ENCODE results near the gene DCAF7. TPM values are rescaled to one million over a fixed set of nuclear protein-coding genes. Genes with fewer than 3 reads are reported as not detected.

The DCAF7 gene
- total RNA-seq, 1 donor from 2014 or later = 47.0 TPM

DNA sequence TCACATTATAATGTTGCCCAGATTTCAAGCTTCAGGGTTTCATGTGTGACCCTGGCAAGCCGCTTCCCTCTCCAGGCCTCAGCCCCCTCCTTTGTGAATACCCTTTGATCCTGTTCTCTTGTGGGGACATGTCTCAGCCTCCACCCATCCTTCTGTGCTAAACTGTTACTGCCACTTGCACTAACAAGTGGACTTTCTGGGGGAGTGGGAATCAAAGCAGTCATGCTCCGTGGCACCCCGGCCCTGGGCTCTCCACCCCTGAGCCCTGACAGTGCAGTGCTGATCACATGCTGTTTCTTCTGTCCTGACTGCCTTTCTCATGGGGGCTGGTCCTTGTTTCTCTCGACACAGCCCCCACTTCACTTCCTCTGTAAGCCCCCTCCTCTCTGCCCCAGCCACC is 9.7 kb upstream of the DCAF7 start:
- TF ChIP-seq, protein P1, sequence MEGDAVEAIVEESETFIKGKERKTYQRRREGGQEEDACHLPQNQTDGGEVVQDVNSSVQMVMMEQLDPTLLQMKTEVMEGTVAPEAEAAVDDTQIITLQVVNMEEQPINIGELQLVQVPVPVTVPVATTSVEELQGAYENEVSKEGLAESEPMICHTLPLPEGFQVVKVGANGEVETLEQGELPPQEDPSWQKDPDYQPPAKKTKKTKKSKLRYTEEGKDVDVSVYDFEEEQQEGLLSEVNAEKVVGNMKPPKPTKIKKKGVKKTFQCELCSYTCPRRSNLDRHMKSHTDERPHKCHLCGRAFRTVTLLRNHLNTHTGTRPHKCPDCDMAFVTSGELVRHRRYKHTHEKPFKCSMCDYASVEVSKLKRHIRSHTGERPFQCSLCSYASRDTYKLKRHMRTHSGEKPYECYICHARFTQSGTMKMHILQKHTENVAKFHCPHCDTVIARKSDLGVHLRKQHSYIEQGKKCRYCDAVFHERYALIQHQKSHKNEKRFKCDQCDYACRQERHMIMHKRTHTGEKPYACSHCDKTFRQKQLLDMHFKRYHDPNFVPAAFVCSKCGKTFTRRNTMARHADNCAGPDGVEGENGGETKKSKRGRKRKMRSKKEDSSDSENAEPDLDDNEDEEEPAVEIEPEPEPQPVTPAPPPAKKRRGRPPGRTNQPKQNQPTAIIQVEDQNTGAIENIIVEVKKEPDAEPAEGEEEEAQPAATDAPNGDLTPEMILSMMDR (IDR thresholded peaks at IDR 0.05; ENCODE audit: insufficient read depth, low read length, poor library complexity, severe bottlenecking) = no peak
- peaks cover 26% of the 10 kb centered on the region for H3K27me3 ChIP-seq (ENCODE audit: control insufficient read depth, insufficient read depth, low read length)
- DNase-seq (ENCODE audit: low read depth) = no peak
- H3K4me3 ChIP-seq (ENCODE audit: low read depth, low read length) = no peak overlapping the region
- H3K36me3 ChIP-seq (ENCODE audit: control insufficient read depth, insufficient read depth, low read length) = no peaks in the 10 kb centered on the region

DNA sequence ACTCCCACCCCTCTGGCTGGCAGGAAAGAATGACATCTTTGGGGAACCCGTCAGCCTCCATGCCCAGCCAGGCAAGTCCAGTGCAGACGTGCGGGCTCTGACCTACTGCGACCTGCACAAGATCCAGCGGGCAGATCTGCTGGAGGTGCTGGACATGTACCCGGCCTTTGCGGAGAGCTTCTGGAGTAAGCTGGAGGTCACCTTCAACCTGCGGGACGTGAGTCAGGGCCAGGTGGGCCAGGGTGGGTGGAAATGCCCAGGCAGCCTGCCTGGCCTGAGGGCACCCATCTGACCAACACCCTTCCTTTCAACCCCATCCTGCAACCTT is 8.1 kb upstream of the DCAF7 start:
- no peak for DNase-seq (ENCODE audit: low read depth)
- Histone ChIP-seq H3K4me3 (ENCODE audit: low read depth, low read length) (no peak overlapping the region), H3K36me3 (ENCODE audit: control insufficient read depth, insufficient read depth, low read length) (no peaks in the 10 kb centered on the region), H3K27me3 (ENCODE audit: control insufficient read depth, insufficient read depth, low read length) (peaks cover 26% of the 10 kb centered on the region)
- TF ChIP-seq, protein P1 (IDR thresholded peaks at IDR 0.05; ENCODE audit: insufficient read depth, low read length, poor library complexity, severe bottlenecking) = no peak

DNA sequence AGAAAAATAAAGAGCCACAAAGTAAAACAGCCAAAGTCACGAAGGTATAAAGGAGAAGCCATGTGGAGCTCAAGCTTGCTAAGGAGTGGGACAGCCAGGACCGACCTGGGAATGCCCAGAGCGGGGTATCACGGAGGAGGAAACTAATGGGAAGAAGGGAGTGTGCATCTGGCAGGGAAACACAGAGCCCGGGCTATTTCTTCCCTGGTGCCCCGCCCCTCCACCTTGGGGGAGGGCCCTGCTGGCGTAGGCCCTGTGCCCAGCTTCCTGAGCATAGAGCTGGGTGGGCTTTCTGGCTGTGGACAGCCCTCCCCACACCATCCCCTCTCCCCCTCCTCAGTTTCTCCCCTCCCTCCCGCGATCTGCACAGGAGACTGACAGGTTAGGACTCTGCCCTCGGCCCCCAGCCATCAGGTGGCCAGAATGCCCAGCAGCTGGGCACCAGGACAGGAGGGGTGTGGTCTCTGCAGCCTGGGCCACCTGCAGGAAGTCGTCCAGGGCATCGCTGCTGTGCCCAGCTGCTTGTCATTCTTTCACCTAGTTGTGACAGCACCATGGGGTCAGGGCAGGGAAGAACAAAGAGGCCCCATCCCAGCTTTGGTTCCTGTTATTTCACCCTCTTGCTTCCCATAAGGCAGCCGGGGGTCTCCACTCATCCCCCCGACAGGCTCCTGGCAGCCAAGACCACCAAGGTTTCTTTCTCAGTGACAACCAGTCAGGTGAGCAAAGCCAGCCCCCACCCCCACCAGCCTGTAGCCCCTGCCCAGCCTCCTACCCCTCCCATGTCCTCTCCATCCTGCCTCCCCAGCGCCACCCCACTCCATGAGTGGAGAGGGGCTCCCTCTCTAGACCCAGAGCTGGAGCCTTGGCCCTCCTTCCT is 7.1 kb upstream of the DCAF7 start:
- peaks cover 21% of the 10 kb centered on the region for H3K27me3 ChIP-seq (ENCODE audit: control insufficient read depth, insufficient read depth, low read length)
- H3K36me3 ChIP-seq (ENCODE audit: control insufficient read depth, insufficient read depth, low read length) = no peaks in the 10 kb centered on the region
- no peak overlapping the region for H3K4me3 ChIP-seq (ENCODE audit: low read depth, low read length)
- no peak for DNase-seq (ENCODE audit: low read depth)
- TF ChIP-seq, protein P1 (IDR thresholded peaks at IDR 0.05; ENCODE audit: insufficient read depth, low read length, poor library complexity, severe bottlenecking) = no peak

DNA sequence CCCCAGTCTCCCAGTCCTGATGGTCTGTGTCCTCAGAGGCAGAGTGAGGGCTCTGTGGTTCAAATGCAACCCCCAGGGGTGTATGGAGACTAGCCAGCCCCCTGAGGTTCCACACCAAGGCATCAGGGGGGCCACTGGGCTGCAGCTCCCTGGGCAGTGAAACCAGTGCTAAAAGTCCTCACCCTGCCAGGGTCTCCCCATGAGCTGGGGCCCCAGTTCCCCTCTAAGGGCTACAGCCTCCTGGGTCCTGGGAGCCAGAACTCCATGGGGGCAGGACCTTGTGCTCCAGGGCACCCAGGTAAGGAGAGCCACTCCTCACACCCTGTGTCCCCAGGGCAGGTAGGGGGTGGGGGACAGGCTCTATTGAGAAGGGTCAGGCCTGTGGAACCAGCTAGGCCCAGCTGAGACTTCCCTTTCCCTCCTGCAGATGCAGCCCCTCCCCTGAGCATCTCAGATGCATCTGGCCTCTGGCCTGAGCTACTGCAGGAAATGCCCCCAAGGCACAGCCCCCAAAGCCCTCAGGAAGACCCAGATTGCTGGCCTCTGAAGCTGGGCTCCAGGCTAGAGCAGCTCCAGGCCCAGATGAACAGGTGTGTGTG is 6.4 kb upstream of the DCAF7 start:
- H3K27me3 ChIP-seq (ENCODE audit: control insufficient read depth, insufficient read depth, low read length) = peaks cover 14% of the 10 kb centered on the region
- TF ChIP-seq, protein P1 (IDR thresholded peaks at IDR 0.05; ENCODE audit: insufficient read depth, low read length, poor library complexity, severe bottlenecking) = no peak
- H3K36me3 ChIP-seq (ENCODE audit: control insufficient read depth, insufficient read depth, low read length) = no peaks in the 10 kb centered on the region
- H3K4me3 ChIP-seq (ENCODE audit: low read depth, low read length) = no peak overlapping the region
- no peak for DNase-seq (ENCODE audit: low read depth)

DNA sequence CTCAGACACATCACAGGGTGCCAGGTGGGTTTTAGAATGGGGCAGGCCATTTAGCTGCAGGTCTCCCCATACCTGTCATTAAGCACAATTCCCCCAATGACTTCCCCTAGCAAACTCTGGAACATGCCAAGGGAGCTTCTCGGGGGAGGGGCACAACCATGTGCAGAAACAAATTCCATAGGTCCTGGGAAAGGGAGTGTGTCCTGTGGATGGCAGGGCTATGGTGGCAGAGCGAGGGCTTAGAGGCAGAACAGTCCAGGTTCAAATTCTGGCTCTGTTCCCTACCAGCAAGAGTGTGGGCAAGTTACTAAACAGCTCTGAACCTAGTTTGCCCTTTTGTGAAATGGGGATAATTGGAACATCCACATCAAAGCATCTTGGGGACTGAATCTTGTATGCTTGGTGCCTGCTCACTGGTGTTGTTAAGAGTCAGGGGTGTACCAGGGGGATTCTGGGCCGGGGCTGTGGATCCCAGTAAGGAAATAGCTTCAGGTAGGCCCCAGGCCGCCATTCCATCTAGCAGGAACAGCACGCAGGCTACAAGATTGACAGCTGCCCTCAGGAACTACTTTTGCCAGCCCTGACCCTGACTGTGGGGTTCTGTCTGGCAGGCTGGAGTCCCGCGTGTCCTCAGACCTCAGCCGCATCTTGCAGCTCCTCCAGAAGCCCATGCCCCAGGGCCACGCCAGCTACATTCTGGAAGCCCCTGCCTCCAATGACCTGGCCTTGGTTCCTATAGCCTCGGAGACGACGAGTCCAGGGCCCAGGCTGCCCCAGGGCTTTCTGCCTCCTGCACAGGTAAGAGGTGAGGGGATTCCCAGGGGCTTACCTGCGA is 5.6 kb upstream of the DCAF7 start:
- TF ChIP-seq, protein P1 (IDR thresholded peaks at IDR 0.05; ENCODE audit: insufficient read depth, low read length, poor library complexity, severe bottlenecking) = no peak

More for the DNA sequence above, 5.6 kb upstream of the DCAF7 start:
- Histone ChIP-seq H3K27me3 (ENCODE audit: control insufficient read depth, insufficient read depth, low read length) (peaks cover 7% of the 10 kb centered on the region), H3K36me3 (ENCODE audit: control insufficient read depth, insufficient read depth, low read length) (no peaks in the 10 kb centered on the region), H3K4me3 (ENCODE audit: low read depth, low read length) (no peak overlapping the region)
- no peak for DNase-seq (ENCODE audit: low read depth)
